Endodermal cell (in vitro differentiated cells): ENCODE data around the gene AGAP9. TPM values are rescaled to one million over a fixed set of nuclear protein-coding genes. Genes with fewer than 3 reads are reported as not detected.

Experiments used
- DNase-seq: peaks from one replicate; pipeline ENCODE4 v3.0.0-alpha.2; 2017
- H3K27ac ChIP-seq: 2 replicates; pipeline ENCODE4 v1.5.1; 2013; ENCODE audit warnings: mild to moderate bottlenecking, low read depth, low read length, moderate library complexity
- H3K27me3 ChIP-seq: 2 replicates; pipeline ENCODE4 v1.6.1; 2013; ENCODE audit warnings: mild to moderate bottlenecking, low read length, moderate library complexity; ENCODE audit not compliant: insufficient read depth, control insufficient read depth, poor library complexity, severe bottlenecking
- H3K36me3 ChIP-seq: 2 replicates; pipeline ENCODE4 v1.7.0; 2013; ENCODE audit warnings: mild to moderate bottlenecking, low read length, moderate library complexity; ENCODE audit not compliant: control insufficient read depth, insufficient read depth
- H3K4me1 ChIP-seq: one replicate; pipeline ENCODE4 v1.7.0; 2013; ENCODE audit warnings: low read length; ENCODE audit not compliant: control insufficient read depth, insufficient read depth
- H3K4me3 ChIP-seq: 2 replicates; pipeline ENCODE4 v1.5.1; 2013; ENCODE audit warnings: mild to moderate bottlenecking, low read length, moderate library complexity
- H3K9ac ChIP-seq: 2 replicates; pipeline ENCODE4 v1.6.1; 2013; ENCODE audit warnings: mild to moderate bottlenecking, low read length, moderate library complexity; ENCODE audit not compliant: poor library complexity, severe bottlenecking; ENCODE audit errors: extremely low read depth
- H3K9me3 ChIP-seq: 2 replicates; pipeline ENCODE4 v1.6.1; 2013; ENCODE audit warnings: mild to moderate bottlenecking, low read length, moderate library complexity; ENCODE audit not compliant: control insufficient read depth
- H3K27ac Mint-ChIP-seq: 2 replicates; pipeline ENCODE4 v1.8.0; 2020; ENCODE audit warnings: mixed read lengths
- H3K27me3 Mint-ChIP-seq: 2 replicates; pipeline ENCODE4 v1.8.0; 2021; ENCODE audit warnings: mild to moderate bottlenecking, mixed read lengths; ENCODE audit not compliant: insufficient read depth
- H3K36me3 Mint-ChIP-seq: 2 replicates; pipeline ENCODE4 v1.8.0; 2020; ENCODE audit warnings: low read depth, mixed read lengths
- H3K4me1 Mint-ChIP-seq: 2 replicates; pipeline ENCODE4 v1.8.0; 2020; ENCODE audit warnings: mixed read lengths
- H3K4me3 Mint-ChIP-seq: 2 replicates; pipeline ENCODE4 v1.8.0; 2020; ENCODE audit warnings: mild to moderate bottlenecking, moderate library complexity, mixed read lengths
- H3K9me3 Mint-ChIP-seq: 2 replicates; pipeline ENCODE4 v1.8.0; 2020; ENCODE audit warnings: mild to moderate bottlenecking, mixed read lengths
- CTCF ChIP-seq: fragments of 200-600 bp; sonication (generic); conservative IDR thresholded peaks from 2 replicates; pipeline ENCODE4 v1.5.0; 2021; ENCODE audit warnings: antibody characterized with exemption, mild to moderate bottlenecking
- WGBS, 2 experiments: methylation state at CpG; one replicate each; pipeline versions ENCODE4 v1.1.5 to v1.1.7; 2013; ENCODE audit warnings: missing lambda C conversion rate in 2 of 2, mixed read lengths in 1 of 2; ENCODE audit not compliant: insufficient coverage in 1 of 2, insufficient read length in 1 of 2; 5-methylcytosine and 5-hydroxymethylcytosine counted together
- total RNA-seq, 2 donors: library from RNA; stranded (reverse); fragmentation: NEBNext Ultra II Directional in 1 of 2; extraction: Animal tissue kit (Norgen Biotek cat#: 25700) in 1 of 2; gene quantifications; 2 replicates in 1 of 2; 3 replicates in 1 of 2; pipeline ENCODE4 v1.2.1, GENCODE V29; 2021

AGAP9 gene
- total RNA-seq, 2 donors from 2014 or later = 14.4 to 17.0 TPM

- Histone ChIP-seq H3K36me3 (no peaks in the 10 kb centered on the region), H3K9me3 (no peaks in the 10 kb centered on the region), H3K27ac (no peak overlapping the region), H3K27me3 (no peaks in the 10 kb centered on the region), H3K4me3 (no peak overlapping the region), H3K4me1 (peaks cover 12% of the 10 kb centered on the region), H3K9ac (no peak overlapping the region)
- Mint-ChIP-seq H3K27ac (no peak overlapping the region), H3K4me1 (peaks cover 11% of the 10 kb centered on the region), H3K9me3 (no peaks in the 10 kb centered on the region), H3K4me3 (no peak overlapping the region), H3K27me3 (peaks cover 4% of the 10 kb centered on the region), H3K36me3 (no peaks in the 10 kb centered on the region)
- no peak for TF ChIP-seq CTCF
- DNase-seq = no peak
- 93% methylated on average over 1 of the region's 1 CpG; no CpG with 5 or more reads in 1 of the 2 experiments for WGBS, 2 experiments
Observed at GRCh38 chr10:47457826-47458225, 65.6 kb downstream of the AGAP9 start.

- TF ChIP-seq CTCF = no peak
- Histone ChIP-seq H3K4me3 (no peak overlapping the region), H3K27me3 (no peaks in the 10 kb centered on the region), H3K36me3 (no peaks in the 10 kb centered on the region), H3K9me3 (no peaks in the 10 kb centered on the region), H3K4me1 (peaks cover 12% of the 10 kb centered on the region), H3K9ac (no peak overlapping the region), H3K27ac (no peak overlapping the region)
- H3K36me3 Mint-ChIP-seq = no peaks in the 10 kb centered on the region
- no peak overlapping the region for H3K4me3 Mint-ChIP-seq
- H3K27ac Mint-ChIP-seq = no peak overlapping the region
- peaks cover 4% of the 10 kb centered on the region for H3K27me3 Mint-ChIP-seq
- WGBS, 2 experiments = 92 to 100% methylated on average over 1 of the region's 1 CpG
- no peaks in the 10 kb centered on the region for H3K9me3 Mint-ChIP-seq
- DNase-seq = no peak
- peaks cover 14% of the 10 kb centered on the region for H3K4me1 Mint-ChIP-seq
Observed at GRCh38 chr10:47457528-47457820, 66.0 kb downstream of the AGAP9 start.

- peaks cover 4% of the 10 kb centered on the region for H3K27me3 Mint-ChIP-seq
- Histone ChIP-seq H3K36me3 (no peaks in the 10 kb centered on the region), H3K27ac (no peak overlapping the region), H3K27me3 (no peaks in the 10 kb centered on the region), H3K4me3 (no peak overlapping the region), H3K4me1 (peaks cover 12% of the 10 kb centered on the region), H3K9me3 (no peaks in the 10 kb centered on the region), H3K9ac (no peak overlapping the region)
- no peak for TF ChIP-seq CTCF
- peak overlapping the region; percentile 5 for H3K27ac Mint-ChIP-seq
- H3K36me3 Mint-ChIP-seq = no peaks in the 10 kb centered on the region
- H3K4me3 Mint-ChIP-seq = no peak overlapping the region
- no peaks in the 10 kb centered on the region for H3K9me3 Mint-ChIP-seq
- DNase-seq = no peak
- 93 to 96% methylated on average over 4 to 6 of the region's 6 CpGs for WGBS, 2 experiments
- peaks cover 17% of the 10 kb centered on the region for H3K4me1 Mint-ChIP-seq
Observed at GRCh38 chr10:47456794-47457527, 66.5 kb downstream of the AGAP9 start.
